Stimulated activated CD8-positive, alpha-beta memory T cell treated with anti-CD3 and anti-CD28 coated beads, Interleukin-4, amount 100 ng/mL, for 24 hours (primary cell): ENCODE results near the gene SEC16B.

Experiments
- DNase-seq: peaks from one replicate; pipeline ENCODE4 v3.0.0-alpha.2; 2020; ENCODE audit warnings: low read depth

The SEC16B gene

DNA sequence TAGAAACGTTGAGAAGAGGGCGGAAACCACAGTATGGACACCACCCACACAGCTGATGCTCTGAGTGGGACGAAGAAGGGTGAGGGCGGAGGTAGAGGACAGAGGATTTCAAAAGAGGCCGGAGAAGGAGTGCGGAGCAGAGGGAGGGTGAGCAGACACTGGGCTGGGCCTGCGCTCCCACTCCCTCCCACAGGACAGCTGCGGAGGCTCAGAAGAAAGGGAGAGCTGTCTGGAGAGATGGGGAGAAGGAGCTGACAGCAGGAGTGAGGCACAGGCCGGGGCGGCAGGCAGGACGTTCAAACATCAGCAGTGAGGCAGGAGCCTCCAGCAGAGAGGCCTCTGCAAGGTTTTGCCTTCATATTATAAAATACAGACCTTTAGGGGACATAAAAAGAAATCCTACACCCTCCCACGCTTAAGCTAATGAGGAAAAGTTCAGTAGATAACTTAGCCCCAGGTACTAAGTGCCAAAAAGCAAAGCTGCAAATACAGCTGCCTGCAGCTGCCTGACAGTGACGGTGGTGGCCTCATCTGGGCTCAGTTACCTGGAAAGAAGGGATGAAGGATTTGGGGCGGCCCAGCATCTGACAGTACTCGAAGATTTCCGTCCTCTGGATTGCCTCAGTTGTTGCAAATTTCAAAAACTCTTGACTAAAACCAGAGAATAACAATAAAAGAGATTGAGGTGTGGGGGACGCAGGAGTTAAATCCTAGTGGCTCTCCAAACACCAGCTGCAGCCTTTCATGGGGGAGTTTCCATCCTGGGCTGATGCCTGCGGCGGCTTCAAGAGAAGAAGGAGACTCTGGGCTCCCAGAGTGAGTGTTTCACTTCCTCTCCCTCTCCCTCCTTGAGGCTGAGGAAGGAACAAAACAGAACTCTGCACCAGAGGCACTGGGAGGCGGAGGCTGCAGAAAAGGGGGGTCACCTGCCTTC lies 25.6 kb downstream of the SEC16B start:
- no peak for DNase-seq

DNA sequence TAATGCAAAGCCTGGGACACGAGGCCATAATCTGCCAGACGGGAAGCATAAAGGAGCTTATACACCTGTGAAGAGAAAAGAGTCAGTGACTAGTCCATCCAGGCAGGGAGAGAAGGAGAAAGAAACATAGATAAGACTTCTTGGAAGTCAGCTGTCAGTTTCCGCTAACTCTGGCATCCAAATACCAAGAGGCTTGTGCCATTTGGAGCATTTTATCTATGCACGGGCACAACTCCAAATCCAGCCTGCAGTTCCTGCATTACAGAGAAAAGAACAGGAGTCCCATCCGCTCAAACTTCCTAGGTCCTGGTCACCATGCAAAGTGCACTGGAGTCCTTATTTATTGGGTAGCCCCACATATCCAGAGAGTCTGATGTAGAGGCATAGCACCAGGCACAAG lies 27.9 kb downstream of the SEC16B start:
- DNase-seq = no peak

- no peak for DNase-seq
These were observed 29.2 kb downstream of the SEC16B start for GRCh38 chr1:177940682-177941081.

GRCh38 chr1:177937931-177938330 lies 31.9 kb downstream of the SEC16B start:
- DNase-seq = no peak

- no peak for DNase-seq
These were observed 32.6 kb downstream of the SEC16B start for GRCh38 chr1:177937174-177937770.

DNA sequence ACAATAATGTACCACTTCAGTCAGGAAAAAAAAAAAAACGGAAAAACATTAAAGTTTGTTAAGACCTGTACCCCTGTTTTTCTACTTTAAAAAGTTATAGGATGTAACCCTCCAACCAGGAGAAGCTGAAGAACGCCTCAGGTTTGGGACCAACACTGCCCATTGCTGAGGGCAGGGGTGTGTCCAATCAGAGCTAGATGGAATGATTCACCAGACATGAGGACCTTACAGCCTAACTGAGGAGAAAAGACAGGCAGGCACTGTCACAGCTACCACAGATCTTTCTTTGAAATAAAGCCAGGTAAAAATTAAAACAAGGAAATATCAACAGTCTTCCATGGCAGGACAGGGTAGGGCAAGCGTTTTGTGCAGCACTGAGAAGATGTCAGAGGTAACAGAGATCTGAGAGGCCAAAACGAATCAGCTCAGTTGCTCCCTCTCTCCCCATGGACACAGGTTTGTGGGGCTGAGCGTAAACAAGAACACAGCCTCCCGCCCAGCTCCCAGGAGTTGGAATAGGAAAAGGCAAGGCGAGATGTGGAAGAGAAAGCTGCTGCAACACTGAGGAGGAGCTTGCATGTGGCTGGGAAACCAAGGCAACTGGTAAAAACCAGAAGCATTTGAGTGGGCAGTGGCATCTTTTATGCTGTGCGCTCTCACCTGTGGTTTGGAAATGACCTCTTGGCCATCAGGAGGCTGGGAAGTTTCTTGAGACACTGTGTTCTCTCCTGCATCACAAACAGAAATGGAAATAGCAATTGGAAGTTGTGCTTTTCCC lies 34.0 kb downstream of the SEC16B start:
- DNase-seq = no peak

- no peak for DNase-seq
These were observed 34.9 kb downstream of the SEC16B start for GRCh38 chr1:177934927-177935326.

DNA sequence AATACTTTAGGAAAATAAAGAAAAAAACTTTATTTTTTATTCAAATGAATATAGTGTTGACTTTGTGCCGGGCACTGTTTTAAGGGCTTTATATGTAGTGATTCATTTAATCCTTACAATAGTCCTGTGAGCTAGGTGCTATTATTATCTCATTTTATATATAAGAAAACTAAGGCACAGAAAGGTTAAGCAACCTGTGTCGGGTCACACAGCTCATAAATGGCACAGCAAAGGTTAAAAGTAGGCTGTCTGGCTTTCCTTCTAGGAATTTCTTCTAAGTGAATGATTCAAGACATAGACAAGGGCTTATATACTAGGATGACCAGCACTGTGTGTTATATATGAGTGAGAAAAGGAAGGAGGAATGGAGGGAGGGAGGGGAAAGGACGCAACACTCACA lies 35.4 kb downstream of the SEC16B start:
- DNase-seq = no peak

GRCh38 chr1:177933881-177934280 lies 36.0 kb downstream of the SEC16B start:
- no peak for DNase-seq

DNA sequence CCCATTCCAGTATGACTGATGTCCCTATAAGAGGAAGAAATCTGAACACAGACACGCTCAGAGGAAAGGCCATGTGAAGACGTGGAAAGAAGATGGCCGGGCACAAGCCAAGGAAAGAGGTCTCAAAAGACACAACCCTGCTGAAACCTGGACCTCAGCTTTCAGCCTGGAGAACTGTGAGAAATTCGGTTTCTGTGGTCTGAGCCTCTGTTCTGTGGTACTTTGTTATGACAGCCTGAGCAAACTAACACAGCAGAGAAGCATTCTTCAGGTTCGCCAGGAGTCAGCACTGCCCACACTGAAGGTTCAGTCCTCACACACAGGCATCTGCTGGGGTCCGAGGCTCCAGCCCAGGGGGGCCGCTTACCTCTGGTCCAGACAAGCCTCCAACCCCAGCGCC lies 37.7 kb downstream of the SEC16B start:
- DNase-seq = no peak

GRCh38 chr1:177928952-177929351 lies 40.9 kb downstream of the SEC16B start:
- no peak for DNase-seq

DNA sequence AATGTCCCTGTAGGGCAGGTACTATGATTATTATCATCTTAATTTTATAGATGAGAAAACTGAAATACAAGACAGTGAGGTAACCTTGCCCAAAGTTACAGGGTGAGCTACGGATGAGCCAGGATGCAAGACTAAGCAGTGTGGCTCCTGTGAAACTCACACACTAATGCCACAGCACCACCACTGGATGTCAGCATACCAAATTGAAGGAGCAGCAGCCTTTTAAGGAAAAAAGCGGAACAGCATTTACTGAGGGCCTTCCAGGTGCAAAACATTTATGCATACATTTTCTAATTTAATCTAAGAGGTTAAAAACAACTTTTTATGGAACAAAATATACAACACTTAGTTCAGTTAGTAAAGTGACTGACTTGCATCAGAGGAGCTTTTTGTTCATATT lies 41.7 kb downstream of the SEC16B start:
- DNase-seq = no peak

DNA sequence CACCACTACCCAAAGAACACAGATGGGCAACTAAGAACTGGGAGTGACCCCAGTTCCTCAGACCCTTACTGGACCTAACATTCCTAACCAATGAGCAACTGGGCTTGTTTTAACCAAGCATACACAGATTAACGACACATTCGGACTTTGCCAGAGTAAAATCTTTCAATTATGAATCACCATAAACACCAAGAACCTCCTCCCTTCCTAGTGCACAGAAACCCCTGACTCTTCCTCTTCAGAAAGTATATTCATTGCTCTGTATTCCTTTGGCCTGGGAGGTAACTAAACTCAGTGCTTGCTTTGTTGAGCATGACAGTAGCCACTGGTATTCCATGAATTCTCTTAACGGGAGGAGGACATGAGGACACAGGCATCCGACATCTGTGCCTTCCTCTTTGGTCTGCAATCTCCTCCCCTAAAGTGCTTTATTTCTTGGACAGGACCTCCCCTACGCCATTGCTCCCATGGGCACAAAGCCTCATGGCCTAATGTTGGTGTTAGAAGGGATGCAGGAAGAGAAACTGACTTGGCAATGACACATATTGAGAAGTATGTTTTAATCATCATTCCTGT lies 42.7 kb downstream of the SEC16B start:
- DNase-seq = no peak

GRCh38 chr1:177926201-177926600 lies 43.7 kb downstream of the SEC16B start:
- DNase-seq = no peak

DNA sequence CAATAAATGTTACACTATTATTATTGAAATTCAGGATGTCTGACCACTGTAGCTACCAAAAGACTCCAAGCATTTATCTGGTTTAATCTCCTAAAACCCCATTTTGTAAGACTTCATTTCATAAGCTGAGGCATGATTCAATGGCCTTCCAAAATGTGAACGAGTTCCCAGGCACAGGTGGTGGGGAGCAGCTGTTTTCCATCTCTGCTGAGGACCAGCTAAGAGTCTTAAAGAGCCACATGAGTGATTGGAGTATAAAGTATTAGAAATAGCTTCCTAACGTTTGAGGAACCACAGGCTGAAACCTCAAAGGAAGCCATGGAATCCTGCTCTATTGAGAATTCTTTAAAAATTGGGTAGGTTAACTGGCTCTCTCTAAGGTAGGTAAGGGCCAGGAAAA lies 44.9 kb downstream of the SEC16B start:
- DNase-seq = no peak

- no peak for DNase-seq
These were observed 46.4 kb downstream of the SEC16B start for GRCh38 chr1:177923441-177923840.

DNA sequence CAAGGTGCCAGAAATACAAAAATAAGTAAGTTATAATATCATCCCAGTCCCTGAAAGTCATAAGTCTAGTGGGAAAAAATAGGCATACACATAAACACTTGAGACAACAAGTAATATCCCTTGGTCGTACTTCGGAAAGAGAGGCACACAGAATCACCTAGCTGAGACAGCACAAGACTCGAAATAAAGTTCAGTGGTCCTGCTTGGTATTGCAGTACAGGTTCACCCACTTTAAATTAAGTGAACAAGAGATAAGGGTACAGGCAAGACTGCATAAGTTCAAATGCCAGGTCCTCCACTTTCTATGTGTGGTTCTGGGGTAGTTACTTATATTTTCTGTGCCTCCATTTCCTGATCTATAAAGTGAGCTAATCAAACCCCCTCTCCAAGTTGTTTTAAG lies 47.6 kb downstream of the SEC16B start:
- DNase-seq = no peak

- DNase-seq = no peak
These were observed 48.3 kb downstream of the SEC16B start for GRCh38 chr1:177921590-177921989.

DNA sequence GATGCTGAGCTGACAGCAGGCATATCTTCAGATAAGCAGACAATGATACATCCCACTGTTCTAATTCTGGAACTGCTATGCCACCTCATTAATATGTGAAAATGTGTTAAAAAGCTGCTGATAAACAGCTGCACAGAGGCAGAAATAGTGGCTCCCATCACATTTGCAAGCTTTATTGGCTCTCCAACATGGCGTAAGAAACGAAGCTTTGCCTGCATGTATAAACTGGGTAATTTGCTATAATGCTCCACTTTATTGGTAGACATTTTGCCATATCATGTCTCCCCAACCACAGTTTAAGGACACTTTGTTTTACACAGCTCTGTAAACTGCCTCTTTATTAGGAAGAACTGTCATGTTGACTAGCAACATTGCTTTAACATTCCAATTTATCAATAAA lies 49.8 kb downstream of the SEC16B start:
- DNase-seq = no peak

- no peak for DNase-seq
These were observed 54.2 kb downstream of the SEC16B start for GRCh38 chr1:177915641-177916040.

GRCh38 chr1:177914603-177915002 lies 55.3 kb downstream of the SEC16B start:
- DNase-seq = no peak

DNA sequence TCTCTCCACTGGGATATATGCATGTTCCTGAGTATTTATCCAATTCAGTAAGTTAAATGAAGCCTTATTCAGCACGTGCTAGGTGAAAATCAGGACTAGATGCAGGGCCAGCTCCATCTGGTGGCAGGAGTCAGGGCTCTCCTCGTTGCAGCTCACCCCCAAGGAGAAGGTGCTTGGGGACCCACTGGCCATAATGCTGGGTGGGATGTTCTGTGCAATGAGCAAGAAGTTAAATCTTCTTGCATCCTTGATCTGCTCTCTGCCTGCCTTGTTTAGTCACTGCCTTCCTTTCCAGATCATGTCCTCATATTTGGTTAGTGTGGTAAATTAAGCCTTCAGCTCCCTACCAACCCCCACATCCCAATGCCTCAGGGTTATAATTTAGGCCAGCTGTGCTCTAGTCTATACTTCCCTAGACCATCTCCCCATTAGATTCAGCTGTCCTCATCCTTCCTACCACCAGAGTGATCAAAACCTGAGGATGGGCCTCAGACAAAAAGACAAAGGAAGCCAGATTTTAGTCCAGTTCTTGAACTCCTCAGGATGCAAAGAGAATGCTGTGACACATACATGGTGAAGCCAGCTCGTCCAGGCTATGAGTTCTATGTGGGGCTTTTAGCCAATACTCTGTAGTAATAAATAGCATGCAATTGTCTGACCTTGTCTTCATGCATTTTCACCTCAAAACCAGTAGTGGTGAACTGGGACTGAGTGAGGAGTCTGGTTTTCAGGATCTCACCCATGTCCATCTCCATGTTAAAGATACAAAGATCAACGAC lies 55.9 kb downstream of the SEC16B start:
- no peak for DNase-seq
